ENCODE data around the gene RND1. TPM values are rescaled to one million over a fixed set of nuclear protein-coding genes. Genes with fewer than 3 reads are reported as not detected.
"Not testable (repeated sequence)": the region's sequence is repeated elsewhere in the genome, so short reads cannot be mapped to it uniquely, and the experiment has no call there.

Gene RND1
- total RNA-seq, 3 donors from 2014 or later = 1.1 to 5.4 (median 3.3) TPM

- no peak overlapping the region for H3K4me3 ChIP-seq
- intact Hi-C loops (cut with DNase I; ENCODE audit: low total_unique reads) = no loop called here
These were observed 11.2 kb downstream of the RND1 start for GRCh38 chr12:48854488-48854887.

GRCh38 chr12:48852734-48853688, 12.7 kb downstream of the RND1 start:
- peak; percentile 85 to 91 for DNase-seq (ENCODE audit: low spot score in 2 of 2)
- TF ChIP-seq POLR2AphosphoS5 (IDR thresholded peaks at IDR 0.05) (no peak), POLR2A (IDR thresholded peaks at IDR 0.05) (no peak), CTCF (IDR thresholded peaks at IDR 0.05) (peak; percentile 96)
- intact Hi-C loops (cut with DNase I; ENCODE audit: low total_unique reads) = no loop called here

More at GRCh38 chr12:48854488-48854887, 11.2 kb downstream of the RND1 start:
- Histone ChIP-seq H3K4me1 (no peaks in the 10 kb centered on the region), H3K36me3 (no peaks in the 10 kb centered on the region), H3K27ac (no peak overlapping the region), H3K27me3 (no peaks in the 10 kb centered on the region), H3K9me3 (no peaks in the 10 kb centered on the region)
- no peak for DNase-seq (ENCODE audit: low spot score in 2 of 2)
- TF ChIP-seq POLR2A (IDR thresholded peaks at IDR 0.05) (no peak), POLR2AphosphoS5 (IDR thresholded peaks at IDR 0.05) (no peak), CTCF (IDR thresholded peaks at IDR 0.05) (no peak)

GRCh38 chr12:48851883-48852733, 13.6 kb downstream of the RND1 start, which contains the start of gene DDX23:
TSS of gene DDX23 (minus strand) at chr12:48852163. CDS start at chr12:48845782, 6,381 bp downstream.
- intact Hi-C loops (cut with DNase I; ENCODE audit: low total_unique reads) = no loop called here
- Histone ChIP-seq H3K36me3 (no peaks in the 10 kb centered on the region), H3K9me3 (no peaks in the 10 kb centered on the region), H3K4me3 (peak within 1 kb of the TSS; percentile 74 to 88 (median 85)), H3K27me3 (no peaks in the 10 kb centered on the region), H3K4me1 (no peaks in the 10 kb centered on the region), H3K27ac (peak within 1 kb of the TSS; percentile 88 to 92)
- DNase-seq (ENCODE audit: low spot score in 2 of 2) = peak; percentile 93 to 95
- TF ChIP-seq POLR2AphosphoS5 (IDR thresholded peaks at IDR 0.05) (peak; percentile 62 to 92 (median 86)), CTCF (IDR thresholded peaks at IDR 0.05) (no peak), POLR2A (IDR thresholded peaks at IDR 0.05) (peak; percentile 70)

More at GRCh38 chr12:48852734-48853688, 12.7 kb downstream of the RND1 start:
- peak overlapping the region; percentile 88 to 92 for H3K27ac ChIP-seq
- no peaks in the 10 kb centered on the region for H3K9me3 ChIP-seq
- H3K27me3 ChIP-seq = no peaks in the 10 kb centered on the region
- no peaks in the 10 kb centered on the region for H3K4me1 ChIP-seq
- peak overlapping the region; percentile 74 to 88 (median 85) for H3K4me3 ChIP-seq
- H3K36me3 ChIP-seq = no peaks in the 10 kb centered on the region

GRCh38 chr12:48842021-48842420, 23.6 kb downstream of the RND1 start:
- intact Hi-C loops (cut with DNase I; ENCODE audit: low total_unique reads) = not testable (repeated sequence)
- H3K36me3 ChIP-seq = peaks cover 17% of the 10 kb centered on the region

GRCh38 chr12:48838048-48838447, 27.6 kb downstream of the RND1 start:
- H3K27ac ChIP-seq = no peak overlapping the region
- H3K9me3 ChIP-seq = no peaks in the 10 kb centered on the region
- intact Hi-C loops (cut with DNase I; ENCODE audit: low total_unique reads) = no loop called here
- no peaks in the 10 kb centered on the region for H3K27me3 ChIP-seq
- H3K36me3 ChIP-seq = peaks cover 13% of the 10 kb centered on the region
- no peak for DNase-seq (ENCODE audit: low spot score in 2 of 2)
- H3K4me3 ChIP-seq = no peak overlapping the region
- TF ChIP-seq POLR2A (IDR thresholded peaks at IDR 0.05) = no peak
- no peak for TF ChIP-seq POLR2AphosphoS5 (IDR thresholded peaks at IDR 0.05)
- no peaks in the 10 kb centered on the region for H3K4me1 ChIP-seq

More at GRCh38 chr12:48842021-48842420, 23.6 kb downstream of the RND1 start:
- DNase-seq (ENCODE audit: low spot score in 2 of 2); H3K4me3 ChIP-seq; H3K27ac ChIP-seq; H3K9me3 ChIP-seq; H3K27me3 ChIP-seq; H3K4me1 ChIP-seq: not testable (repeated sequence)

Measured in breast epithelium (tissue), 4 donors.